ENCODE results near the gene RAB44. TPM values are rescaled to one million over a fixed set of nuclear protein-coding genes. Genes with fewer than 3 reads are reported as not detected.

The RAB44 gene
- total RNA-seq, 1 donor from 2014 or later = under 0.01 TPM

DNA sequence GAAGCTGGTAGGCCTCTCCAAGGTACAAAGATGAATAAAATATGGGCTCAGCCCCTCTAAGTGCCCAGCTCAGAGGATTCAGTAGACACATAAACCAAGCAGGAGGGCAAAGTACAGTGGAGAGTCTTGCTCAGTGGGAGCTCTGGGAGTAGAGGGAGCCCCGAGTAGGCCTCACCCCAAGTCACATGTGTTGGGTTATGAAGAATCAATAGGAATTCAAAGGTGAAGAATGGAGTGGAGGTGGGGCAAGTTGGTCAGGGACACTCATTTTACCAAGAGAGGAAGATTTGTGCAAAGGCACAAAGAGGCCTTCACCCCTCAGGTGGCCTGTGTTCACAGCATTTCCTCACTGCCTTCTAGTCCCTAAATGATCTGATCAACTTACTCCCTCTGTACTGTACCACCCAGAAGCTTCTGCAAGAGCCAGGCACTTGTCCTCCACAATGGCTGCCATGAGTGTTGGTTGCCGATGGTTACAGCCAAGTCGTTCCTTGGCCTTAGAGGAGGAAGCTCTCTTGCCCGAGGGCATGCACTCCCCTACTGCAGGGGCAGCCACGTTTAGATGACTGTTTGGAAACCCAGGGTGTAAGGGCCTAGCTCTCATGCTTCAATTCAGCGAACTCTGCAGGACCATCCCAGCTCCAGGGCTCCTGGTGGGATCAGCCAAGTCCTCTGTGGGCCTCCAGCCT is 25.8 kb upstream of the RAB44 start:
- no peaks in the 10 kb centered on the region for H3K36me3 ChIP-seq (ENCODE audit: control insufficient read depth, insufficient read depth, low read length)
- DNase-seq (ENCODE audit: low read depth) (no peak), FAIRE-seq (no peak)
- no peaks in the 10 kb centered on the region for H3K27me3 ChIP-seq (ENCODE audit: control insufficient read depth, insufficient read depth, low read length)
- H3K4me3 ChIP-seq (ENCODE audit: low read depth, low read length) = no peak overlapping the region
- no peak for TF ChIP-seq CTCF (IDR thresholded peaks at IDR 0.05; ENCODE audit: insufficient read depth, low read length, severe bottlenecking)

DNA sequence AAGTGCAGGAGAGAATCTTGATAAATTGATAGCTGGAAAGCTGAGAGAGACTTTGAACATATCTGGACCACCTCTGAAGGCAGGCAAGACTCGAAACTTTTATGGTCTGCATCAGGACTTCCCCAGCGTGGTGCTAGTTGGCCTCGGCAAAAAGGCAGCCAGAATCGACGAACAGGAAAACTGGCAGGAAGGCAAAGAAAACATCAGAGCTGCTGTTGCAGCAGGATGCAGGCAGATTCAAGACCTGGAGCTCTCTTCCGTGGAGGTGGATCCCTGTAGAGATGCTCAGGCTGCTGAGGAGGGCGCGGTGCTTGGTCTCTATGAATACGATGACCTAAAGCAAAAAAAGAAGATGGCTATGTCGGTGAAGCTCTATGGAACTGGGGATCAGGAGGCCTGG is 23.7 kb upstream of the RAB44 start:
- H3K36me3 ChIP-seq (ENCODE audit: control insufficient read depth, insufficient read depth, low read length) = peaks cover 3% of the 10 kb centered on the region
- H3K4me3 ChIP-seq (ENCODE audit: low read depth, low read length) = no peak overlapping the region
- no peaks in the 10 kb centered on the region for H3K27me3 ChIP-seq (ENCODE audit: control insufficient read depth, insufficient read depth, low read length)
- FAIRE-seq (no peak), DNase-seq (ENCODE audit: low read depth) (no peak)
- TF ChIP-seq CTCF (IDR thresholded peaks at IDR 0.05; ENCODE audit: insufficient read depth, low read length, severe bottlenecking) = no peak

- TF ChIP-seq CTCF (IDR thresholded peaks at IDR 0.05; ENCODE audit: insufficient read depth, low read length, severe bottlenecking) = no peak
- DNase-seq (ENCODE audit: low read depth) (no peak), FAIRE-seq (no peak)
- no peak overlapping the region for H3K4me3 ChIP-seq (ENCODE audit: low read depth, low read length)
- H3K36me3 ChIP-seq (ENCODE audit: control insufficient read depth, insufficient read depth, low read length) = peaks cover 10% of the 10 kb centered on the region
- H3K27me3 ChIP-seq (ENCODE audit: control insufficient read depth, insufficient read depth, low read length) = no peaks in the 10 kb centered on the region
These were observed 22.7 kb upstream of the RAB44 start for GRCh38 chr6:36674942-36675341.

GRCh38 chr6:36676141-36677058 is 21.2 kb upstream of the RAB44 start:
- no peaks in the 10 kb centered on the region for H3K27me3 ChIP-seq (ENCODE audit: control insufficient read depth, insufficient read depth, low read length)
- FAIRE-seq (no peak), DNase-seq (ENCODE audit: low read depth) (peak; percentile 84)
- H3K36me3 ChIP-seq (ENCODE audit: control insufficient read depth, insufficient read depth, low read length) = peaks cover 13% of the 10 kb centered on the region
- H3K4me3 ChIP-seq (ENCODE audit: low read depth, low read length) = peak overlapping the region; percentile 85
- no peak for TF ChIP-seq CTCF (IDR thresholded peaks at IDR 0.05; ENCODE audit: insufficient read depth, low read length, severe bottlenecking)

GRCh38 chr6:36677059-36677749 is 20.4 kb upstream of the RAB44 start:
- FAIRE-seq = no peak
- Histone ChIP-seq H3K36me3 (ENCODE audit: control insufficient read depth, insufficient read depth, low read length) (peaks cover 13% of the 10 kb centered on the region), H3K27me3 (ENCODE audit: control insufficient read depth, insufficient read depth, low read length) (no peaks in the 10 kb centered on the region), H3K4me3 (ENCODE audit: low read depth, low read length) (peak overlapping the region; percentile 85)
- TF ChIP-seq CTCF (IDR thresholded peaks at IDR 0.05; ENCODE audit: insufficient read depth, low read length, severe bottlenecking) = no peak
- peak; percentile 77 for DNase-seq (ENCODE audit: low read depth)
